Ishikawa (cell line): ENCODE measurements around the gene NEK11.

ENCODE experiments used
- CEBPB ChIP-seq: IDR thresholded peaks from 2 replicates; pipeline ENCODE4 v1.6.1; 2012
- CREB1 ChIP-seq: IDR thresholded peaks from 2 replicates; pipeline ENCODE4 v1.6.1; 2012; ENCODE audit warnings: low read depth
- EGR1 ChIP-seq: IDR thresholded peaks from 2 replicates; pipeline ENCODE4 v1.6.1; 2012
- EP300 ChIP-seq: IDR thresholded peaks from 2 replicates; pipeline ENCODE4 v1.6.1; 2012; ENCODE audit warnings: borderline replicate concordance
- MAX ChIP-seq: IDR thresholded peaks from 2 replicates; pipeline ENCODE4 v1.6.1; 2012
- NFIC ChIP-seq: IDR thresholded peaks from 2 replicates; pipeline ENCODE4 v1.6.1; 2012
- RAD21 ChIP-seq: IDR thresholded peaks from 2 replicates; pipeline ENCODE4 v1.6.1; 2012; ENCODE audit warnings: low read depth
- REST ChIP-seq: IDR thresholded peaks from 2 replicates; pipeline ENCODE4 v1.6.1; 2012; ENCODE audit warnings: low read depth, mild to moderate bottlenecking
- TAF1 ChIP-seq: IDR thresholded peaks from 2 replicates; pipeline ENCODE4 v1.6.1; 2012; ENCODE audit warnings: low read depth, mild to moderate bottlenecking
- TCF12 ChIP-seq: IDR thresholded peaks from 2 replicates; pipeline ENCODE4 v1.6.1; 2012; ENCODE audit warnings: low read depth
- TEAD4 ChIP-seq: IDR thresholded peaks from 2 replicates; pipeline ENCODE4 v1.6.1; 2012
- USF1 ChIP-seq: IDR thresholded peaks from 2 replicates; pipeline ENCODE4 v1.6.1; 2012
- YY1 ChIP-seq: IDR thresholded peaks from 2 replicates; pipeline ENCODE4 v1.6.1; 2012; ENCODE audit warnings: low read depth
- ZBTB7A ChIP-seq: IDR thresholded peaks from 2 replicates; pipeline ENCODE4 v1.6.1; 2012; ENCODE audit warnings: low read depth

- TF ChIP-seq TEAD4 = no peak
- TF ChIP-seq MAX = no peak
- TF ChIP-seq TCF12 = no peak
- TF ChIP-seq REST = no peak
- TF ChIP-seq EGR1 = no peak
- TF ChIP-seq RAD21 = no peak
- no peak for TF ChIP-seq EP300
- no peak for TF ChIP-seq TAF1
- no peak for TF ChIP-seq CEBPB
- no peak for TF ChIP-seq USF1
- TF ChIP-seq NFIC = no peak
- TF ChIP-seq ZBTB7A = no peak
- TF ChIP-seq YY1 = no peak
- no peak for TF ChIP-seq CREB1
These were observed 273.2 kb downstream of the NEK11 start for GRCh38 chr3:131299836-131300235.
